ENCODE data around the gene RIPOR3.
"Not testable (repeated sequence)": the region's sequence is repeated elsewhere in the genome, so short reads cannot be mapped to it uniquely, and the experiment has no call there.

RIPOR3 gene

GRCh38 chr20:50676858-50677257, 14.5 kb downstream of the RIPOR3 start:
- DNase-seq = no peak

DNA sequence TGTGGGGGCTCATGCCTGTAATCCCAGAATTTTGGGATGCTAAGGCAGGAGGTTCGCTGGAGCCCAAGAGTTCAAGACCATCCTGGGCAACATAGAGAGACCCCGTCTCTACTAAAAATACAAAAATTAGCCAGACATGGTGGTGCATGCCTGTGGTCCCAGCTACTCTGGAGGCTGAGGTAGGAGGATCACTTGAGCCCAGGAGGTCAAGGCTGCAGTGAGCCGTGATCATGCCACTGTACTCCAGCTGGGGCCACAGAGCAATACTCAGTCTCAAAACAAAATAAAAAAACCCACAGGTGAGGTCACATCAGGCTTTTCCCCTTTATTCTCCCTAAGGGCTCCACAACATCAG, 15.0 kb downstream of the RIPOR3 start:
- DNase-seq = not testable (repeated sequence)

GRCh38 chr20:50675671-50676376, 15.5 kb downstream of the RIPOR3 start:
- DNase-seq = no peak

- no peak for DNase-seq
These were observed 17.1 kb downstream of the RIPOR3 start for GRCh38 chr20:50674138-50674825.

GRCh38 chr20:50673466-50674137, 17.7 kb downstream of the RIPOR3 start:
- DNase-seq = no peak

DNA sequence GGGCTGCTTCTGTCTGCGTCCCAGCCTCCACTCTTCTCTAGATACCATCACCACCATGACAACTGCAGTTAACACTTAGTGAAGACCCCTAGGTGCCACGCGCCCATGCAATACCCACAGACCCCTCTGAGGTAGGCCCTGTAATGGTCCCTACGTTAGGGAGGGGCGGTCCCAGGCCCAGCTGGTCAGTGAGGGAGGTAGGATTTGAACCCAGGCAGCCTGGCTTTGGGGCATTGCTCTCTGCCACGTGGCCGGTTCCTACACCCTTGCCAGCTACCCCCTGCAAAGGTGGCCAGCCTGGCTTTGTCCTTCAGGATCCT, 18.2 kb downstream of the RIPOR3 start:
- no peak for DNase-seq

- DNase-seq = no peak
These were observed 18.8 kb downstream of the RIPOR3 start for GRCh38 chr20:50672400-50673145.

DNA sequence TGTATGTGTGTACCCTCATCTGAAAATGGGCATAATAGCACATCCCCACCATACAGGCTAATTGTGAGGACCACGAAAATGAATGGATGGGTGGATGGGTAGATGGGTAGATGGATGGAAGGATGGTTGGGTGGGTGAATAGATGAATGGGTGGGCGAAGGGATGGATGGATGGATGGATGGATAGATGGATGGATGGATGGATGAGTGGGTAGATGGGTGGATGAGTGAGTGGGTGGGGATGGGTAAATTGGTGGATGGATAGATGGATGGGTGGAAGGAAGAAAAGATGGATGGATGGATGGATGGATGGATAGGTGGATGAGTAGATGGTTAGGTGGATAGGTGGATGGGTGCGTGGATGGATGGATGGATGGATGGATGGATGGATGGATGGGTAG, 19.7 kb downstream of the RIPOR3 start:
- DNase-seq = no peak

- not testable (repeated sequence) for DNase-seq
These were observed 20.3 kb downstream of the RIPOR3 start for GRCh38 chr20:50671010-50671409.

DNA sequence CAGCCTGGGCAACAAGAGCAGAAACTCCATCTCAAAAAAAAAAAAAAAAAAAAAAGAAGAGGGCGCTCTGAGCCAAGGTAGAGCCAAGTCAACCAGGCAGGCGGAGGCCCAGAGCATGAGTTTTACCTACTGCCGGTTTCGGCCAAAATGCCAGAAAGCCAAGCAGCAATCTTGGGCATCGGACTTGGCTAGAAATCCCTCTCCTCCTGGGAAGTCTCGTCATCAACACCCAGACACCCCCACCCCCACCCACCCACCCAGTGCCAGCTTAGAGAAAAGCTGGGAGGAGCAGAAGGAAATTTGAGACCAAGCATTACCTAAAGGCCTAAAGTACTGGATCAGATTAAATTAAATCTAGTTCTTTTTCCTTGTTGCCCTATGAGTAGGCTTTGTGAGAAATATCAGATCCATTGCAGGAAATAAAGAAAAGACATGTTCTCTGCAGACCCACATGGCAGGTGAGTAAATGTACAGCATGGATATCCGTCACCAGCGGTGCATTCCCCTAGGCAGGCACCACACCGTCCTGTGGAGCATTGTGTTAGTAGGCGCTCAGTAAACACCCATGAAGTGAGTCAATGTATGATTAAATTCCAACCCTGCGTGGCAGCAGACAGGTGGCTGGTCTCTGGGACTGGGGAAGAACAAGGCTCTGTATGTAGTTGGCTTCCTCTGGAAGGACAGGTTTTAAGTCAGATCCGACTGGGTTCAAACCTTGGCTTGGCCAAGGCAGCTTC, 21.0 kb downstream of the RIPOR3 start:
- DNase-seq = no peak

DNA sequence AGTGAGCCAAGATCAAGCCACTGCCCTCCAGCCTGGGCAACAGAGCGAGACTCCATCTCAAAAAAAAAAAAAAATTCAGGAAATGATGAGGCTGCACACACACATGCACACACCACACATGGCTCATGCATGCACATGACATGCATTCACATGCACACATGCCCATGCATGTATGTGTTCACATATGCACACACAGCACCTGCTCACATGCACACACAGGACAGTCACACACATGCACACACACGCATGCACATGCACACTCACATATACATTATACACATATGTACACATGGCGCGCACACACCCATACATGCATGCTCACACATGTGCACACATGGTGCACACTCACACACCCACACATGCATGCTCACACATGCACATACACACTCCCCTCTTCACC, 22.5 kb downstream of the RIPOR3 start:
- no peak for DNase-seq

DNA sequence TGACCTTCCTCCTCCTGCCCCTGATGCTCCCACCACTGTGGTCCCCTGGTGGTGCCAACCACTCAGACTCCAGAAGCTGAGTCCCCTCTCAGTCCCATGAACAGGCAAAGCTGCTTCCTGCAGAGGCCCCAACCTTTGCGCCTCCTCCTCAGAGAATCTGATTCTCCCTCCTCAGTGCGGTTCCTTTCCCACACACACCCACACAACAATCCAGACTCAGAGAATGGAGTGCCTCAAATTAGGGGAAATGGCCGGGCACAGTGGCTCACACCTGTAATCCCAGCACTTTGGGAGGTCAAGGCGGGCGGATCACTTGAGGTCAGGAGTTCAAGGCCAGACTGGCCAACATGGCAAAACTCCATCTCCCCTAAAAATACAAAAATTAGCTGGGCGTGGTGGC, 23.0 kb downstream of the RIPOR3 start:
- no peak for DNase-seq

- no peak for DNase-seq
These were observed 24.5 kb downstream of the RIPOR3 start for GRCh38 chr20:50666709-50667298.

- DNase-seq = no peak
These were observed 27.1 kb downstream of the RIPOR3 start for GRCh38 chr20:50664254-50664653.

- no peak for DNase-seq
These were observed 28.1 kb downstream of the RIPOR3 start for GRCh38 chr20:50663095-50663821.

GRCh38 chr20:50659975-50660670, 31.2 kb downstream of the RIPOR3 start:
- DNase-seq = no peak

DNA sequence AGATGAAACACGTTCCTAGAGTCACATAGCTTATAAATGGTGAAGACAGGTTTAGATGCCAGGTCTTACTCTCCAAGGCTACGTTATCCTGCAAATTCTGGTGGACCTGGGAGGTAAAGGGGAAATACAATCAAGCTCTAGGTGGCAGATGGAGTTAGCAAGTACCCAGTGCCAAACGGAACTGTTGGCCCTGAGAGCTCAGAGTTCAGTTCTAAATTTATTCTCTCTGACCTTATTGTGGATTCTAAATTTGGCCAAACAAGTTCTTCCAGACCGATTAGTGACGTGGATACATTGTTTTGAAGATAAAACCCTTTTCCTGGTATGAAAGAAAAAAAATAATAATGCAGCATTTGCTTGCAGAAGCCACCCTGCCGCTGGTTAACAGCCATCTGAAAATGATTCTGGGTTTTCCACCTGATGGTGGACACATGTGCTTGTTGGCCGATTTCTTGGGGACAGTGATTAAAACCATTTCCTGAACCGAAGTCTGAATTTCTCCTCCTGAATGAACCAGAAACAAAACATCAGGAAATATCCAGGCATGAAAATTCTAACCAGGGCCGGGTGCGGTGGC, 32.5 kb downstream of the RIPOR3 start:
- DNase-seq = no peak

- DNase-seq = no peak
These were observed 35.9 kb downstream of the RIPOR3 start for GRCh38 chr20:50655311-50655880.

DNA sequence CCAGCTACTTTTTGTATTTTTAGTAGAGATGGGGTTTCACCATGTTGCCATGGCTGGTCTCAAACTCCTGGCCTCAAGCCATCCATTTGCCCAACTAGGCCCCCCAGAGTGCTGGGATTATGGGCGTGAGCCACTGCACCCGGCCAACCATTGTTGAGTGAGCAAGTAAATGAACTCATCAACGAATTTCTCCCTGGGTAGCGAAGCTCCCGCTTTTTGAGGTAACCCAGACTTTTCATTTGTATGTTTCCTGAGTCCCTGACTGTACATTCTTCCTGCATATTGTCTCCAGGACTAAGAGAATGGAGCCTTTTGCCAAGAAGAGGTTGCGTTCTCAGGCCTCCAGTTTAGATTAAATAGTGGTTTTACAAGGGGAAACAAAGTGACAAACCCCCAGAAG, 36.4 kb downstream of the RIPOR3 start:
- no peak for DNase-seq

GRCh38 chr20:50652702-50653294, 38.5 kb downstream of the RIPOR3 start:
- no peak for DNase-seq

Data from activated CD4-positive, alpha-beta T cell treated with anti-CD3 and anti-CD28 coated beads for 4 hours (primary cell).